Measurements from ENCODE around the gene TRH. TPM values are rescaled to one million over a fixed set of nuclear protein-coding genes. Genes with fewer than 3 reads are reported as not detected.

The TRH gene
- not detected for total RNA-seq

- ATAC-seq (ENCODE audit: low read depth) (no peak), DNase-seq (no peak)
- Mint-ChIP-seq H3K4me1 (peaks cover 5% of the 10 kb centered on the region), H3K9me3 (no peaks in the 10 kb centered on the region), H3K36me3 (peaks cover 1% of the 10 kb centered on the region), H3K4me3 (peak within 1 kb of the TSS; percentile 47), H3K27ac (no peak within 1 kb of the TSS), H3K27me3 (peaks cover 60% of the 10 kb centered on the region)
- POLR2A ChIA-PET = interaction anchor here (0.6 kb wide), 1 partner anchor 51 kb away, joined by 3 read pairs; no protein-coding TSS in a partner anchor
Measured at GRCh38 chr3:129974564-129974832, at the start of gene TRH. TSS of gene TRH (plus strand) at chr3:129974720. CDS start at chr3:129975817, 1,097 bp downstream.

GRCh38 chr3:129927072-129927471 is 47.4 kb upstream of the TRH start:
- ATAC-seq (ENCODE audit: low read depth) (no peak), DNase-seq (no peak)
- Mint-ChIP-seq H3K4me1 (no peaks in the 10 kb centered on the region), H3K27ac (no peak overlapping the region), H3K4me3 (no peak overlapping the region), H3K36me3 (no peaks in the 10 kb centered on the region), H3K9me3 (peaks cover 13% of the 10 kb centered on the region), H3K27me3 (peaks cover 8% of the 10 kb centered on the region)
- POLR2A ChIA-PET = no interaction called here

- POLR2A ChIA-PET = no interaction called here
- H3K27ac Mint-ChIP-seq = no peak overlapping the region
Measured at GRCh38 chr3:129929383-129929782, 45.1 kb upstream of the TRH start.

GRCh38 chr3:129933471-129933870 is 41.0 kb upstream of the TRH start:
- POLR2A ChIA-PET = no interaction called here

More at GRCh38 chr3:129929383-129929782, 45.1 kb upstream of the TRH start:
- Mint-ChIP-seq H3K4me1 (no peaks in the 10 kb centered on the region), H3K9me3 (peaks cover 13% of the 10 kb centered on the region), H3K4me3 (no peak overlapping the region), H3K27me3 (peaks cover 3% of the 10 kb centered on the region), H3K36me3 (no peaks in the 10 kb centered on the region)
- no peak for DNase-seq
- no peak for ATAC-seq (ENCODE audit: low read depth)

GRCh38 chr3:129934234-129935123 is 40.0 kb upstream of the TRH start:
- H3K27ac Mint-ChIP-seq = no peak overlapping the region

More at GRCh38 chr3:129933471-129933870, 41.0 kb upstream of the TRH start:
- Mint-ChIP-seq H3K36me3 (no peaks in the 10 kb centered on the region), H3K9me3 (peaks cover 7% of the 10 kb centered on the region), H3K4me1 (peaks cover 5% of the 10 kb centered on the region), H3K27me3 (peaks cover 2% of the 10 kb centered on the region), H3K4me3 (no peak overlapping the region), H3K27ac (no peak overlapping the region)
- no peak for ATAC-seq (ENCODE audit: low read depth)
- DNase-seq = no peak

GRCh38 chr3:129936757-129937156 is 37.8 kb upstream of the TRH start:
- H3K9me3 Mint-ChIP-seq = no peaks in the 10 kb centered on the region
- DNase-seq (no peak), ATAC-seq (ENCODE audit: low read depth) (peak; percentile 51)
- no peaks in the 10 kb centered on the region for H3K36me3 Mint-ChIP-seq
- H3K27me3 Mint-ChIP-seq = peaks cover 2% of the 10 kb centered on the region
- POLR2A ChIA-PET = no interaction called here
- peak overlapping the region; percentile 15 for H3K27ac Mint-ChIP-seq
- H3K4me1 Mint-ChIP-seq = peaks cover 5% of the 10 kb centered on the region
- peak overlapping the region; percentile 62 for H3K4me3 Mint-ChIP-seq

More at GRCh38 chr3:129934234-129935123, 40.0 kb upstream of the TRH start:
- Mint-ChIP-seq H3K9me3 (peaks cover 6% of the 10 kb centered on the region), H3K4me1 (peaks cover 5% of the 10 kb centered on the region), H3K27me3 (peaks cover 2% of the 10 kb centered on the region), H3K4me3 (peak overlapping the region; percentile 8), H3K36me3 (no peaks in the 10 kb centered on the region)
- DNase-seq (peak; percentile 38), ATAC-seq (ENCODE audit: low read depth) (no peak)
- POLR2A ChIA-PET = interaction anchor here (1.5 kb wide), 1 partner anchor 307 kb away, joined by 3 read pairs; no protein-coding TSS in a partner anchor

- H3K36me3 Mint-ChIP-seq = no peaks in the 10 kb centered on the region
- ATAC-seq (ENCODE audit: low read depth) (no peak), DNase-seq (no peak)
- H3K4me1 Mint-ChIP-seq = peaks cover 5% of the 10 kb centered on the region
- H3K27me3 Mint-ChIP-seq = peaks cover 2% of the 10 kb centered on the region
- H3K27ac Mint-ChIP-seq = no peak overlapping the region
- no peaks in the 10 kb centered on the region for H3K9me3 Mint-ChIP-seq
- POLR2A ChIA-PET = no interaction called here
- H3K4me3 Mint-ChIP-seq = no peak overlapping the region
Measured at GRCh38 chr3:129937717-129938116, 36.8 kb upstream of the TRH start.

GRCh38 chr3:129938140-129938930 is 36.2 kb upstream of the TRH start:
- Mint-ChIP-seq H3K27me3 (peaks cover 2% of the 10 kb centered on the region), H3K4me3 (no peak overlapping the region), H3K4me1 (peaks cover 5% of the 10 kb centered on the region), H3K36me3 (no peaks in the 10 kb centered on the region), H3K9me3 (no peaks in the 10 kb centered on the region), H3K27ac (no peak overlapping the region)
- POLR2A ChIA-PET = no interaction called here
- DNase-seq (no peak), ATAC-seq (ENCODE audit: low read depth) (no peak)

- ATAC-seq (ENCODE audit: low read depth) (no peak), DNase-seq (no peak)
- H3K27me3 Mint-ChIP-seq = peaks cover 6% of the 10 kb centered on the region
- no peaks in the 10 kb centered on the region for H3K36me3 Mint-ChIP-seq
- POLR2A ChIA-PET = no interaction called here
- no peak overlapping the region for H3K4me3 Mint-ChIP-seq
- peaks cover 5% of the 10 kb centered on the region for H3K4me1 Mint-ChIP-seq
- H3K27ac Mint-ChIP-seq = no peak overlapping the region
- no peaks in the 10 kb centered on the region for H3K9me3 Mint-ChIP-seq
Measured at GRCh38 chr3:129940086-129940485, 34.4 kb upstream of the TRH start.

- no peaks in the 10 kb centered on the region for H3K36me3 Mint-ChIP-seq
- no peaks in the 10 kb centered on the region for H3K4me1 Mint-ChIP-seq
- peak; percentile 64 for ATAC-seq (ENCODE audit: low read depth)
- H3K9me3 Mint-ChIP-seq = no peaks in the 10 kb centered on the region
- POLR2A ChIA-PET = no interaction called here
- peak; percentile 50 for DNase-seq
- H3K27ac Mint-ChIP-seq = no peak overlapping the region
- no peak overlapping the region for H3K4me3 Mint-ChIP-seq
- peaks cover 6% of the 10 kb centered on the region for H3K27me3 Mint-ChIP-seq
Measured at GRCh38 chr3:129942296-129942695, 32.2 kb upstream of the TRH start.

GRCh38 chr3:129943020-129943419 is 31.5 kb upstream of the TRH start:
- no peak overlapping the region for H3K4me3 Mint-ChIP-seq
- no peaks in the 10 kb centered on the region for H3K9me3 Mint-ChIP-seq
- no peak for DNase-seq
- no peak overlapping the region for H3K27ac Mint-ChIP-seq
- POLR2A ChIA-PET = no interaction called here
- no peak for ATAC-seq (ENCODE audit: low read depth)
- peaks cover 8% of the 10 kb centered on the region for H3K27me3 Mint-ChIP-seq
- no peaks in the 10 kb centered on the region for H3K36me3 Mint-ChIP-seq
- no peaks in the 10 kb centered on the region for H3K4me1 Mint-ChIP-seq

GRCh38 chr3:129944709-129945108 is 29.8 kb upstream of the TRH start:
- ATAC-seq (ENCODE audit: low read depth) (no peak), DNase-seq (no peak)
- Mint-ChIP-seq H3K27ac (no peak overlapping the region), H3K4me1 (no peaks in the 10 kb centered on the region), H3K9me3 (no peaks in the 10 kb centered on the region), H3K4me3 (no peak overlapping the region), H3K27me3 (peaks cover 8% of the 10 kb centered on the region), H3K36me3 (no peaks in the 10 kb centered on the region)
- POLR2A ChIA-PET = no interaction called here

GRCh38 chr3:129947538-129948240 is 26.8 kb upstream of the TRH start:
- DNase-seq (no peak), ATAC-seq (ENCODE audit: low read depth) (no peak)
- peaks cover 8% of the 10 kb centered on the region for H3K27me3 Mint-ChIP-seq
- H3K4me1 Mint-ChIP-seq = peaks cover 2% of the 10 kb centered on the region
- no peak overlapping the region for H3K27ac Mint-ChIP-seq
- no peaks in the 10 kb centered on the region for H3K36me3 Mint-ChIP-seq
- H3K4me3 Mint-ChIP-seq = no peak overlapping the region
- POLR2A ChIA-PET = no interaction called here
- H3K9me3 Mint-ChIP-seq = no peaks in the 10 kb centered on the region

All from activated naive CD8-positive, alpha-beta T cell treated with anti-CD3 and anti-CD28 coated beads, Interleukin-2, amount 10 ng/mL, durations not matched to agents 7 days and 5 days (primary cell).